NCI-H446 (cell line): Measurements from ENCODE around the gene UBE2C.
A peak's percentile ranks its signal among the peaks of the same experiment; 100 is the strongest.
"Not testable (repeated sequence)": the region's sequence is repeated elsewhere in the genome, so short reads cannot be mapped to it uniquely, and the experiment has no call there.

Experiments used
- DNase-seq, 2 experiments: peaks; one replicate each; lab custom pipeline; 2025; lab: John Stamatoyannopoulos, UW

Gene UBE2C

GRCh38 chr20:45797955-45798354 is 14.5 kb upstream of the UBE2C start:
- not testable (repeated sequence) for DNase-seq

- peak; percentile 39 to 44 for DNase-seq
These were observed 13.4 kb upstream of the UBE2C start for GRCh38 chr20:45798935-45799642.

GRCh38 chr20:45801851-45802250 is 10.6 kb upstream of the UBE2C start:
- DNase-seq, result no peak

GRCh38 chr20:45810191-45810970 is 2.1 kb upstream of the UBE2C start:
- no peak for DNase-seq

GRCh38 chr20:45813006-45813340 is 529 bp downstream of the UBE2C start:
- DNase-seq, result no peak

GRCh38 chr20:45813489-45813888 is 1.0 kb downstream of the UBE2C start:
- DNase-seq, result no peak

- no peak for DNase-seq
These were observed 1.9 kb downstream of the UBE2C start for GRCh38 chr20:45814314-45814713.

GRCh38 chr20:45816951-45817350 is 4.5 kb downstream of the UBE2C start:
- no peak for DNase-seq

- no peak for DNase-seq
These were observed 5.1 kb downstream of the UBE2C start for GRCh38 chr20:45817376-45818194.

- DNase-seq, result no peak
These were observed 5.8 kb downstream of the UBE2C start for GRCh38 chr20:45818239-45818638.

- DNase-seq, result no peak
These were observed 7.0 kb downstream of the UBE2C start for GRCh38 chr20:45819466-45819865.

- no peak for DNase-seq
These were observed 9.5 kb downstream of the UBE2C start for GRCh38 chr20:45821947-45822346.

GRCh38 chr20:45822857-45823256 is 10.4 kb downstream of the UBE2C start:
- DNase-seq, result peak in 1 of 2 experiments; percentile 57

GRCh38 chr20:45823949-45824835 is 11.7 kb downstream of the UBE2C start:
- peak in 1 of 2 experiments; percentile 28 for DNase-seq

GRCh38 chr20:45826381-45827019 is 14.1 kb downstream of the UBE2C start:
- peak in 1 of 2 experiments; percentile 43 for DNase-seq

GRCh38 chr20:45827030-45827652 is 14.7 kb downstream of the UBE2C start, which contains the start of gene TNNC2:
TNNC2 (minus strand) TSS chr20:45827312; CDS start chr20:45827248, 64 bp downstream.
- no peak for DNase-seq

GRCh38 chr20:45827712-45828111 is 15.3 kb downstream of the UBE2C start:
- no peak for DNase-seq

GRCh38 chr20:45828589-45828988 is 16.1 kb downstream of the UBE2C start:
- DNase-seq, result no peak

GRCh38 chr20:45829673-45830106 is 17.2 kb downstream of the UBE2C start:
- not testable (repeated sequence) for DNase-seq

- no peak for DNase-seq
These were observed 20.2 kb downstream of the UBE2C start for GRCh38 chr20:45832619-45833018.
